G401.6 (cell line): ENCODE measurements around the gene SIRPB1.
"Not testable (repeated sequence)": the region's sequence is repeated elsewhere in the genome, so short reads cannot be mapped to it uniquely, and the experiment has no call there.

ENCODE experiments used
- FAIRE-seq: peaks from 2 replicates; lab custom pipeline; 2012; peaks lifted over from hg19 to GRCh38; lab: Jason Lieb, UNC

SIRPB1 gene

DNA sequence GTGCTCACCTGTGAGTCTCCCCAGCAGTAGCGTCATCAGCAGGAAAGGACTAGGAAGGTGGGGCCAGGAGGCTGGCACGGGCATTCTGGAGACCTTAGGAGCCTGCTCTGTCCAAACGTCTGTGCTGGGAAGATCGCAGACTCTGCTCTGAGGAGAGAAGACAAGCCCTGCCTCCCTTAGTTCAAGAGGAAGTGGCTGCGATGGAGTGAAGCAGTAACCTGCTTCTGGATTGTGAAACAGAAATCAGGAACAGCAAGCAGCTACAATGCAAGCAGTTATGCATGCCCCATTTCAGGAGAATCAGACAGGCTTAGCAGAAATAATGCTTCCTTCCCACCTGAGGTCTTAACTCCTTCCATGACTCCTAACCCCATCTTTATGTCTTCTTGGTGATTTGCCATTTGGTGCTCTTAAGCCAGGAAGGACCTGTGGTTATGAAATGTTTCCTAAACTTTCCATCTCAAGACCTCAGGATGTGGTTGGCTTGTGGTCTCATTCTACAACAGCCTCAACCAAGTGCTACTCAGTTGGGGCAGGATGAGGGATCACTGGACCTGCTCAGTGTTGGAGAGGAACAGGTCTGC, at the start of gene SIRPB1:
Gene SIRPB1 (minus strand): TSS at position 149 of the 584 bp plus-strand sequence. CDS start 65 bp downstream, at position 84.
- no peak for FAIRE-seq

DNA sequence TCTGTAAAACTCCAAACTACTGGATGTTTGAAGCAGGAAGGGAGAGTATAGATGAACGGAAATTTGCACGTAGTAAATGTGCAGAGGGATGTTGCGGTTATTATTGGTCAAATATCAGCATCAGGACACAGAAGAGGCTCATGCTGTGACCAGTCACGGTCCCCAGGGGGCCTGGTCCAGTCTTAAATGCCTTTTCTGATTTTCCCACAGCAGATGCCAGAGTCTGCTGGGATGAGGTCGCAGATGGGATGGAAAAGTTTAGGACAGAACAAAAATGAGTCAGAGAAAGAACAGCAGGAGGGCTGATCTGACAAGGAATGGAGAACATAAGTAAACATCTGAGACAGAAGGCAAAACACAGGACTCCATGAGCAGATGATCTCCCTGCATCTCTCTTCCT, 49.5 kb upstream of the SIRPB1 start:
- FAIRE-seq = no peak

DNA sequence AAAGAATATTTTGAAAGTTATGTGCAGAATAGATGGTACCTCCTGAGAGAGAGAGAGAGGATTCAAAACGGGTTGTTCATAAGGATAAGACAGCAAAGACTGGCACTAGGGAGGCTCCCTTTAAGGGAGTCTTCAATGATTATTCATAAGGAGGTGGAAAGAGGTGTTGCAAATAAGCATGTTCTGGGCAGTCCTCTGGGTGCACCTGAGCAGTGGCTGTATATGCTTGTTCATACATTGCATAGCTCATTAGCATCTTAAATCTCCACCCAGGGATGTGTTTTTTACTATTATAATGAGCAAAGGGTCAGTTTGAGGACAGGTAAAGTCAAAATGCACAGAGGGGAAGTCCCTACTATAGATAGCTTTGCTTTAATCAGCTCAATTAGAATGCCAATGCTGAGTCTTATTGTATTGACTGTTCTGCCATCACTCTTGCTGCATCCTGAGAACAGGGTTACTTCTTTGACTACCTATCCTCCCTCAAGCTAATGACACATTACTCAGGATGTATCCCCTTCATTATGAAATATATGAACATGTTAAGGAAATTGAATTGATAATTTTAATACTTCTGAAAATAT, 47.8 kb upstream of the SIRPB1 start:
- FAIRE-seq = no peak

DNA sequence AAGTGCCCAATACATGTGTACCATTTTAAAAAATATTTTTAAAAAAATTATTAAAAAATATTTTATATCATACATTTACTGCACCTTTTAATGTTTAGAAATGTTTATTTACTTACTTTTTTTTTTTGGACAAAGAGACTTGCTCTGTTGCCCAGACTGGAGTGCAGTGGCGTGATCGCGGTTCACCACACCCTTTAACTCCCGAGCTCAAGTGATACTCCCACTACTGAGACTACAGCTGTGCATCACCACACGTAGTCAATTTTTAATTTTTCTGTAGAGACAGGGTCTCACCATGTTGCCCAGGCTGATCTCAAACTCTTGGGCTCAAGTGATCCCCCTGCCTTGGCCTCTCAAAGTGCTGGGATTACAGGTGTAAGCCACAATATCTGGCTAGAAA, 47.0 kb upstream of the SIRPB1 start:
- no peak for FAIRE-seq

DNA sequence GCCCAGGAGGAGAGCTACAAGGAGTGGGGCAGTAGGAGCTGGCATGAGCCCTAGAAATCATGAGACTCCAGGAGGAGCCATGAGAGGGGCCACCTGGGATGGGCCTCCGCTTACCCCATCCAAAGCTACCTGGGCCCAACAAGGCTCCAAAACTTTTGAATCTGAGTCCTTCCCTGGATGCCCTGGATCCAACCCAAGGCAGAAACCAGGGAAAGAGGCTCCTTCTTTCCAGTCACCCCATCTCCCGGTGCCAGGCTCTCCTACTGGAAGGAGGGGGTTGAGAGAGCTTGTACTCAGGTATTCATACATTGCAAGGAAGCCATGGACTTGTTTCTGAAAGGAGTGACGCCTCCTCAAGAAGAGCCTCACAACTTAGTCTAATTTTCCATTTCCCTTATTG, 45.5 kb upstream of the SIRPB1 start:
- no peak for FAIRE-seq

DNA sequence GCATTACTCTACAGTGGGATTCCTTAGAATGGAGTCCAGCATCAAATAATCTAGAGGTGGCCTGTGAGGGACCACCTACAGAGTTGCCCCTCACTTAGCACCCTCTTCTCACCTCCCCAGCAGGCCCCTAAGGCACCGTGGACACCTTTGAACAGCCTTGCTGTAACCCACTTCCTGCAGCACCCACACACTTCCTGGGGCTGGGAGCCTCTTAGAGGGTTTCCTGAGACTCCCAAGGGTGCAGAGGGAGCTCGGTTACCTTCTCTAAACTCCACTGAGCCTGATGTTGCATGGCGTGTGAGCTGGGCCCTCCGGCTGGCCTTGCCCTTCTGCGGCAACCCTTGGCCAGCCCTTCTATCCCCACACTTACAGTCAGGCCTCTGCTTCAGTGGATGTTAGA, 45.1 kb upstream of the SIRPB1 start:
- no peak for FAIRE-seq

DNA sequence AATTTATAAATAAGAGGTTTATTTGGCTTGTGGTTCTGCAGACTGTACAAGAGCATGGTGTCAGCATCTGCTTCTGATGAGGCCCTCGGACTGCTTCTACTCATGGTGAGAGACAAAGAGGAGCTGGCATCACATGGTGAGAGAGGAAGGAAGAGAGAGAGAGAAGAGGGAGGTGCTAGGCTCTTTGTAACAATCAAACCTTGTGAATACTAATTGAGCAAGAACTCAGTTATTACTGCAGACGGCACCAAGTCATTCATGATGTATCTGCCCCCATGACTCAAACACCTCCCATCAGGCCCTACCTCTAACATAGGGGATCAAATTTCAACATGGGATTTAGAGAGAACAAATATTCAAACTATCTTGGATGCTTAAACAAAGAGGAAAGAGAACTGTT, 44.1 kb upstream of the SIRPB1 start:
- no peak for FAIRE-seq

DNA sequence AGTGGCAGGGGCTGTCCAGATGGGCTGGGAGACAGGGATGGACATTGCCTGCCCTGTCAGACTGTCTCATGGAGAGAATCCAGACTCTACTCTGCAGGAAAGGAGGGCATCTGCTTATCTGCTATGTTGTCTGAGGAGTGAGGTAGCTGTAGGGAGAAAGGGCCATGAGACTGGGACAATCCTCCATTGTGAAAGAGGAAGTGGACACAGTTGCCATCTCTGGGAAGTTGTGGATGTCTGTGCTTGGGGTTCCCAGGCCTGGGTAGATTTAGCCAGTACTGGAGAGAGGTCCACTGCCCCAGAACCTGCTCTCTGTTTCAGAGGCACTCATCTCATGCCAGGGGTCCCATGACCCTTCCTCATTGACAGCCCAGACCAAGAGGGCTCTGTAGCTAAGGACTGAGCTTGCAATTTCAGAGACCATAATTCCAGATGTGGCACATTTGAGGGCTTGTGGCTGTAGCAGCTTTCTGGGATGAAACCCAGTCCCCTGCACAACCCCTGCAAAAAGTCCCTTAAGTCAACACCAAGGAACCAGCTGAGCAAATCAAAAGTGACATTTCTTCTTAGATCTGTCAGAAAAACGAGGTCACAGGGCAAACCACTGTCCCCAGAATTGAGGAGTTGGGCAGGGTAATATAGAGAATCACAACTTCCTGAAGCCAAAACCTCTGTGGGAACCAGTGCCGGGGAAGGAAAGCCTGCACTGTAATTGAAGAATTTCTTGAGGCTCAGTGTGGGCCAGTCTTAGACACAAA, 41.9 kb upstream of the SIRPB1 start:
- no peak for FAIRE-seq

DNA sequence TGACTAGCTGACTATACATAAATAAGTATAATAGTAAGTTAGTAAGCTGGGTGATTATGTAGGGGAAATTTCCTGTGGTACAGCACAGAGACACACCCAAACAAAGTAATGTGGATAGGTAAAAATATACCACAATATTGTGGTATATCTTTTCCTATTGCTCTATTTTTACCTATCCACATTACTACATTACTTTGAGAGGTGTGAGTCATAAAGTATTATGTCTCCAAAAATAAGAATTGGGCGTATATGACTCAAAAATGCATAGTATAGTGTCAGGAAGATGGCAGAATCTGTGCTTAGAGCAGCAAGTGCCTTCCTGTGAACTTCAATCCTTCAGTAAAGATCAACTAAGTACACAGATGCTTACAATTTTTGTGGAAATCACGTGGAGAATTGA, 40.4 kb upstream of the SIRPB1 start:
- no peak for FAIRE-seq

DNA sequence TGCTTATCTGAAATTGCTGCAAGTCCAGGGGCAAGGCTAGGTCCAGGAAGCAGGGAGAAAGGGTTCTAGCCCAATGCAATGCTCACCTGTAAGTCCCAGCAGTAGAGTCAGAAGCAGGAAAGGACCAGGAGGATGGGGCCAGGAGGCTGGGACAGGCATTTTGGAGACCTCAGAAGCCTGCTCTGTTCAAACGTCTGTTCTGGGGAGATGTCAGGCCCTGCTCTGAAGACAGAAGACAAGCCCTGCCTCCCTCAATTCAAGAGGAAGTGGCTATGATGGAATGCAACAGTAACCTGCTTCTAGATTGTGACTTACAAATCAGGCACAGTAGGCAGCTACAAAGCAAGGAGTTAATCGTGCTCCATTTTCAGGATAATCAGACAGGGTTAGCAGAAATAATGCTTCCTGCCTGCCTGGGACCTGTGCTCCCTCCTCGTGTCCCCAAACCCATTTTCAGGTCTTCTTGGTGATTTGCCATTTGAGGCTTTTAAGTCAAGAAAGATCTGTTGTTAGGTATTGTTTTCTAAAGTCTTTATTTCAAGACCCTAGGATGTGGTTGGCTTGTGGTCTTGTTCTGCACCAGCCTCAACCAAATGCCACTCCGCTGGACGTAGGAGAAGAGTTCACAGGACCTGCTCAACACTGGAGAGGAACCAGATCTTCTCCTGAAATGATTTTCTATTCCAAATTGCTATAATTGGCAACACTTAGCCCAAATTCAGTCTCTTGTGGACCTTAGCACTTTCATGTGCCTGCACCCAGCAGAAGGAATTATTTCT, 37.9 kb upstream of the SIRPB1 start, which contains the start of gene SIRPG:
Gene SIRPG (minus strand): TSS at position 224 of the 779 bp plus-strand sequence. CDS start 65 bp downstream, at position 159.
- FAIRE-seq = no peak

DNA sequence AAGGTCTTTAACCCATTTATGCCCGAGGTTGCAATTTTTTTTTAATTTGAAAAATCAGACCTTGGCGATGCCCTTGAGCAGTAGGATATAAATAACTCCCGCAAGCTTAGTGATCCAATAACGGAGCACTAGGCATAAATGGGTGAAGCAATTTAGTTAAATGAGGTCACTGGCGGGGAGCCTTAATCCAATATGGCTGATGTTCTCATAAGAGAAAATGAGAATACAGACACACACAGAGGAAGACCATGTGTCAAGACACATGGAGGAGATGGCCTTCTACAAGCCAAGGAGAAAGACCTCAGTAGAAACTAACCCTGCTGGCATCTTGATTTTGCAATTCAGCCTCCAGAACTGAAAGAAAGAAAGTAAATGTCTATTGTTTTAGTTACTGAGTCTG, 37.0 kb upstream of the SIRPB1 start:
- FAIRE-seq = no peak

DNA sequence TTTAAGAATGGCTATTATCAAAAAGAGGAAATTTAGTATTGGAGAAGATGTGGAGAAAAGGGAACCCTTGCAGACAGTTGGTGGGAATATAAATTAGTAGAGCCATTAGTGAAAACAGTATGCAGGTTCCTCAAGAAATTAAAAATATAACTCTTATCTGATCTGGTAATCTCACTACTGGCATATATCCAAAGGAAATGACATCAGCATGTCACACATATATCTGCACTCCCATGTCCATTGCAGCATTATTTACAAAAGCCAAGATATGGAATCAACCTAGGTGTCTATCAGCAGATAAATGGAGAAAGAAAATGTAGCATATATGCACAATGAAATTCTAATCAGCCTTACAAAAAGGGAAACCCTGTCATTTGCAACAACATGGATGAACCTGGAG, 35.2 kb upstream of the SIRPB1 start:
- FAIRE-seq = no peak

DNA sequence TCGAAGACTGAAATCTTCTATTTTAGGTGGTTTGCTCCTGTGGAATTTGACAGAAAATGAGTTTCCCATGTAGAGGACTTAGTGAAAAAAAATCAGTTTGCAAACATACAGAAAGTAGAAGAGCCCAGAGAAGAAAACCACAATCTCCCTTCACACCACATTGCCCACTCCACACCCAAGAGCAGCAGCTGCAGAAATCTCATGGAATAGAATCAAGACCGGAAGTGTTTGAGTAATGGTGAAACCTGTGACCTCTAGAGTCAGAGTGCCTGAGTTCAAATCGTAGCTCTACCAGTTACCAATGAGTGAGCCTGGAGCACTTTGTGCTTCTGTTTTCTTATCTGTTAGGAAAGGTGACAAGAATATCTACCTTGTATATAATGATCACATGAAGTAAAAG, 33.2 kb upstream of the SIRPB1 start:
- no peak for FAIRE-seq

DNA sequence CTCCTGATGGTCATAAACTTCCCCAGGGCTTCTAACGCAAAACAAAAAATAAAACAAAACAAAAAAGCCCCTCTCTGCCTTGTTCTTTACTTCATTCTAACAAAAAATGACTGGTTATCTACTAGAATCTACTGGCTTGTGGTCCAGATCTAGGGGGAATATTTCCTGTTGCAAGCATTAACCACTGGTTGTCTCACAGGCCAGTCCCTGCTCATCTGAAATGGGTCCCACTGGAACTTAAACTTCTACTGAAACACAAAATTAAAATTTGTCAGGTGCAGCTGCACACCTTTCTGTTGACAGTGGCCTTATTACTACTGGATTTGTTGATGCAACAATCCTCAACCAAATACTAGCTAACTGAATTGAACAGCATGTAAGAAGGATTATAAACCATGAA, 32.3 kb upstream of the SIRPB1 start:
- FAIRE-seq = no peak

DNA sequence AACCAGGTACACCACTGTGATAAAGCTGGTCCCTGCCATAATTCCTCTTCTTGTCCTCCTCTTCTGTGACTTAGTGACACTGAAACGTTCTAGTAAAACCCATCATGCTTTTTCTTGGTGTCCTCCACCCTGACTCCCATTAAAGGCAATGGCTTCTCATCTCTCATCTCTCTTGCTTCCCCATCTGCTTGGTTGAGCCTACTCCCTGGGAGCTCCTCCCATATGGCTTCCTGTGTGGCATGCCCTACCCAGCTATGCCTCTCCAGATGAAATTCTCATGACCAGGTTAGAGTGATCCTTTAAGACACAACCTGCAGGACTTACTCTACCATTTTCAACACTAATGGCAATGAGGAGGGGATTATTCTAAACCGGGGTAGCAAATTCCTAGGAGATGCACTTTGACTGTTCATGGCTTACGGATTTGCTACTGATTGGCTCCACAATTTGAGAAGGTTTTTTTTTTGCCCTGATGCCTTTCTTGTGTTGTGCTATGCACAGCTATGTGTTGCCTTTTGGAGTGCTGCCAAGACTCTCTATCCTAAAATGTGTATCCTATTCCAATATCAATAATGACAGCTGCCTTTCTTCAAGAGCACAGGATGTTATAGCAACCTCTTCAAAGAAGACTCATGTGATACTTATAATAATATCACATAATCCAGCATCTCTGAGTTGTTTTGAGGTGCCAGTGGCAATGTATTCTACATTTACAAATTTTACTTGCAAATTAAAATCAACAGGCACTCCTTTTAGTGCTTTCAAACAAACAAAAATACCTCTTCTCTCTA, 31.7 kb upstream of the SIRPB1 start:
- no peak for FAIRE-seq

DNA sequence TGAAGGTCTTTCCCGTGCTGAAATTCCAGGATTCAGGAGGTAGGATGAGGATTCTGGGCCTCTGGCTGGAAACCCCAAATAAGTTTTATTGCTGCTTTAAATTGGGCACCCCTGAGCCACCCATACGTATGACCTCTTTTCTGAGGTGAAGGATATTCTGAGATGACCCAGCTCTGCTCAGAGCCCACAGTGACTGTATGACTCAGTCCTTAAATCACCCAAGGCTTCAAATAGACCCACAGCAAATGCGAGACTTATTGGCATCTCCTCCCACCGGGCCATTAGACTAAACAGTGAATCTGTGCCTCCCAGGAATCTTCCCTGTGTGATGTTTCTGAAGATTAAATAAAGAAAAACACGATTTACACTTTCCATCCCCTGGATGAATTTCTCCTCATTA, 28.3 kb upstream of the SIRPB1 start:
- FAIRE-seq = no peak

DNA sequence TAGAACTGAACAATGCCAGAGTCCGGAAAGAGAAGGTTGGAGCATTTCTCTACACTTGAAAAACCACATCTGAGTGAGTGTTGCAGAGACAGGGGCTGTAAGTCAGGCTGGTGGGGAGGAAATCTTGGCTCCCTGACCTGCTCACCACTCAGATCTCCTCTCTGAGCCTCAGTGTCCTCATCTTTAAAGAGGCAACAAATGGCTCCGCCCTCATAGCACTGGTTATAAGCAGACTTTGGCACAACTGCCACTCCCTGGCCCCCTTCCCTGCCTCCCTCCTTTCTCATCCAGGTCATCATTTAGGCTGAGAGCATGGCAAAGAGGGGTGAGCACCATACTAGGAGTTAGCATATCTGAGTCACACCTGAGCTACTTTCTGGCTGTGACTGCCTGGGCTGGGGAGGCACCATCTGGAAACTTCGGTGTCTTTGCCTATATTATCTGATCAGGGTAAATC, 27.2 kb upstream of the SIRPB1 start:
- FAIRE-seq = no peak

DNA sequence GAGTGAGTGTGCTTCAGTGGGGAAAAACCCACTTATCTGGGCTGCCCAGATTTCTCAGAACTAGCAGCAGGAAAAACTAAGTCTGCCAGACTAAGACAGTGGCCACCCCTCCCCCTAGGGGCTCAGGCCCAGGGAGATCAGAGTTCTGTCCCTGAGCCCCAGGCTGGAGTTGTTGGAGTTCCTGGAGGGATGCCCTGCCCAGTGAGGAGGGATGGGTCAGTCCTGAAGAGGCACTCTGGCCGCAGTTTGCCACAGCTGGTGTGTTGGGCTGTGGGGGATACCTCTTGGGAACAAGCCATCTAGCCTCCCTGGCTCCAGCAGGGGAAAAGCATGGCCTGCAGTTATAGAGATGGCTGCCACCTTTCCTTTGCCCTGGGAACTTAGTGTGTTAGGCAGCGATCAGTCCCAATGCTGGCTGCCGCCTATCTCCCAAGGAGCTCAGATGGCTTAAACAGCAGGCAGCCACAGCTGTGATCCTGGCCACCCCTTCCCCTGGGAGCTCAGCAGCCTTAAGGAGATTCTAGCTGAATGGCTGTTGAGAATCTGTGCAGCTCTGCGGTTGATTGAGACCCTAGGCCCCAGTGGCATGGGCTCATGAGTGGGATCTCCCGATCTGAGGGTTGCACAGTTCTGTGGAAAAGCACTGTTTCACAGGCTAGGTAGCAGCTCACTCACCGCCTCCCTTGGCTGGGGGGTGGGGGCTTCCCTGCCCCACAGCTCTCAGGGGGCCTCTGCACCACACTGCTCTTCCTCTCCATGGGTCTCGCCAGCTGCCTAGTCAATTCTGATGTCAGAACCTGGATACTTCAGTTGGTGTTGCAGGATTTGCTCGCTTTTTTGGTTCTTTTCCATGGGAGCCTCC, 24.5 kb upstream of the SIRPB1 start:
- no peak for FAIRE-seq

DNA sequence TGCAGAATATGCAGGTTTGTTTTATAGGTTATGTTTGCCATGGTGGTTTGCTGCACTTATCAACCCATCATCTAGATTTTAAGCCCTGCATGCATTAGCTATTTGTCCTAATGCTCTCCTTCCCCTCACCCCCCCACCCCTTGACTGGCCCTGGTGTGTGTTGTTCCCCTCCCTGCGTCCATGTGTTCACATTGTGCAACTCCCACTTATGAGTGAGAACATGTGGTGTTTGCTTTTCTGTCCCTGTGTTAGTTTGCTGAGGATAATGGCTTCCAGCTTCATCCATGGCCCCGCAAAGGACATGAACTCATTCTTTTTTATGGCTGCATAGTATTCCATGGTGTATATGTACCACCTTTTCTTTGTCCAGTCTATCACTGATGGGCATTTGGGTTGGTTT, 18.8 kb upstream of the SIRPB1 start:
- FAIRE-seq = not testable (repeated sequence)

DNA sequence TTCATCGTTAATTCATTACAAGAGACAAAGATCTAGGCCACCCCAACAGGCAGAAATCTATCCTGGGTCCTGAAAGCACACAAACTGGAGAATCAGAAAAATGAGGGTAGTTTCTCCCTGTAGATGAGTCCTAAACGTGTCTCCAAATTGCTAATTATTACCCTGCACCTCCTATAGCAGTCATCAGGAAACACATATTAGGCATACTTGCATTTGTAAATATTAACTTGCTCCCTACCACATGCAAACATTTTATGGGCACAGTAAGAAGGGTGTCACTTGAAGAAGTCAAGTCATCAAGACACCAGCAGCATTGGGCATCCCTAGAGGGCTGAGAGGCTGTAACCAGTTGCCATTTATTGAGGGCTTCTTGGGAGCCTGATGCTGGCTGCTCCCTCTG, 17.9 kb upstream of the SIRPB1 start:
- no peak for FAIRE-seq

DNA sequence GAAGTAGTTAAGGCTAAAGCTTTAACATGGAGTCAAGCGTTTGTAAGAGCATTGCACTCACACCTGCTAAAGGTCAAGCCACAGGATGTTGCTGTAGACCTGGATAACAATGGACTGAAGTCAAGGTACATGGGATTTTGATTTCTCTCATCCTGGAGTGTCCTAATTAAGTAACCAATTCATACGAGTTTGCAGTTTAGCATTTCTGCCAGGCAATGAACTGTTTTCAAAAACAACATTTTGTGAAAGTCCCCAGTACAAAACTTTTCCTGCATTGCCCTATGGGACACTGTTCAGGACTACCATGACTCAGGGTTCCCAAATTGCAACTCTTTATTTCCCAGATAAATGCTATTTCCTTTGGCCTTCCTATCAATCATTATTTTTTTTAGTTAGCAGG, 17.4 kb upstream of the SIRPB1 start:
- no peak for FAIRE-seq
